G401 (cell line): Measurements from ENCODE around the gene TRANK1. TPM values are rescaled to one million over a fixed set of nuclear protein-coding genes. Genes with fewer than 3 reads are reported as not detected.
"Not testable (repeated sequence)": the region's sequence is repeated elsewhere in the genome, so short reads cannot be mapped to it uniquely, and the experiment has no call there.

Experiments
- DNase-seq: peaks from one replicate; pipeline ENCODE4 v3.0.0-alpha.2; 2015; ENCODE audit warnings: low spot score
- in situ Hi-C: cut with HindIII; loops from 2 replicates; pipeline ENCODE4 v1.10.0; 2016; ENCODE audit warnings: low sequenced_read_pairs, mixed read lengths
- total RNA-seq: library from RNA; depleted of rRNA; stranded (reverse); fragments of >200 nt; shearing (Covaris generic); gene quantifications from 2 replicates; pipeline ENCODE4 v1.2.3, GENCODE V29; 2014

The TRANK1 gene
- total RNA-seq, 1 experiment from 2014 or later, result 0.44 TPM

DNA sequence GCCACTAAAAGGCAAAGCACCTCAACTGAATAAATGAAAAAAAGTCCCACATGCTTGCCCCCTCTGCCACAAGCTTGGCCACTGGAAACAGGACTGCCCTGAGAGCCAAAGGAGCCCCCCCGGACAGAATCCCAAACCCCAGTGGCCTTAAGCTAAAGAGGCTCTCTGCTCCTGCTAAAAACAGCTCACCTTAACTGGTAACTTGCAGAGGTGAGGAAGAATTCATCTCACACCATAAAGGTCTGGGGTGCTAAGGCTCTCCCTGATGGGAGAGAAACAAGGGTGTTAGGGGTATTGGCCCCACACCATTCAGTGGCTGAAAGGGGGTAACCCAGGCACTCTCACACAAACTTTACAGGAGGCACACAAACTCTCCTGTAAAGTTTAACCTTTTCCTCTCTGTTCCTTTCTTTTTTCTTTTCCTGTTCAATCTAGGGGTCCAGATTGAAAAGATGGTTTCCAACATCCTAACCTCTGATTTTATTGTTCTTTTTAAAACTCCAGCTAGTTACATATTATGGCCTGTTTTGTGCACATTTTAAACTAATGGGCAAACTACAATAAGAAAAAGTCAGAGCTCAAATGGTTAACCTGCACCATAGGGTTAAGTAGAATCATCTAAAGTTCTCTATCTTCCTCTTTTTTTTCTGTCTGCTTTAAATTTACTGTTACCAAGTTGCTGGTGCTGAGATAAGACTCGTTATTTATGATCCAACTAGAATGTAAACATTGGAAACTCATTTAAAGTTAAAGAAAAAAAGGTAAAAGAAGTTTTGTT, 19.9 kb downstream of the TRANK1 start:
- DNase-seq, result no peak
- in situ Hi-C loops, result no loop called here

DNA sequence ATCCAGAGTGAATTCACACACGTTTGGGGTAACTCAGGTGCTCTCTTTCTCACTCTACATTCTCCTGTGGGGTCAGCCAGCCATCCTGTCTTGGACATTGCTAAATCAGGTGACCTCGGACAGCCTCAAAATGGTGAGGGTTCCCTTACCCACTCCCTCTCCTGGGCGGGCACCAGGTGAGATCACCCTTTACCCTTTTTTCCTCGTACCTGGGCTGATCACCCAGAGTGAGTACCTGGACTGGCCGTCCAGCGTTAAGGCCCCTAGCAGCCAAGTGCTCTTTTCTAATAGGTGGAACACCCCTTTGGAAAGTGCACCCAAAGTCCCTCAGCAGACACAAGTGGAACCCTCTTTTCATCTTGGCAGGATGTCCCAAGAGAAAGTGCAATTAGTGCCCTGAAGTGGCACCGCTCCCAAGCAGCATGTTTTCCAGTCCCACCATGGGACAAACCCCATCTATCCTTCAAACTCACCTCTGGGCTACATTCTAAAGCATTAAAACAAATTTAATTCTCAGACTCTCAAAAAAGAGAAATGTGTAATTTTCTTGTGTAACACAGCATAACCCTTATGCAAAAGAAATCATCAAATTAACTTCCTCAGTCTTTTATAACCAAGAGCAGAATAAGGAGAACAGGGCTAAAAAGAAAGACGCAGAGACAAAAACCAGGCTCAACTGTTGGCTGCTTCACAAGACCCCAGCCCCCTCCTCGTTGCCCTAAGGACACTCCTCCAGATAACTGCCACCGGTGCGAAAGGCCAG, 20.7 kb downstream of the TRANK1 start:
- in situ Hi-C loops, result no loop called here
- DNase-seq, result no peak

DNA sequence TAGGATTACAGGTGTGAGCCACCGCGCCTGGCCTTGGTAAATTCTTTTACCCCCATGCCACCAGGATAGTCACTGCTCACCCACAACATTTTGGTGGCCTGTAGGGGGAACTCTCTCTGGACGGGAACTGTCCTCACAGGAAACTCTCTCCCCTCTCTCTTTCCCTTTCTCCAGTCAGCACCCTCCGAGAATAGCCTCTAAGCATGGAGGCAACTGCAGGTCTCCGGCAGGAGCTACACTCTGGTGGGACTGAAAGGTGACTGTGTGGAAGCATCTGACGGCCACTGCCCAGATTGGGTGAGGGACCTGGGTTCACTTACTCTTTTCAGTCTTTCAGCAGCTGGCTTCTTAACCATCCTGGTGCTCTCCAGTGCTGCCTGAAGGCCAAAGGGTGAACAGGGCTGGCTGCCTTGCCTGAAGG, 21.3 kb downstream of the TRANK1 start:
- in situ Hi-C loops, result no loop called here
- no peak for DNase-seq

DNA sequence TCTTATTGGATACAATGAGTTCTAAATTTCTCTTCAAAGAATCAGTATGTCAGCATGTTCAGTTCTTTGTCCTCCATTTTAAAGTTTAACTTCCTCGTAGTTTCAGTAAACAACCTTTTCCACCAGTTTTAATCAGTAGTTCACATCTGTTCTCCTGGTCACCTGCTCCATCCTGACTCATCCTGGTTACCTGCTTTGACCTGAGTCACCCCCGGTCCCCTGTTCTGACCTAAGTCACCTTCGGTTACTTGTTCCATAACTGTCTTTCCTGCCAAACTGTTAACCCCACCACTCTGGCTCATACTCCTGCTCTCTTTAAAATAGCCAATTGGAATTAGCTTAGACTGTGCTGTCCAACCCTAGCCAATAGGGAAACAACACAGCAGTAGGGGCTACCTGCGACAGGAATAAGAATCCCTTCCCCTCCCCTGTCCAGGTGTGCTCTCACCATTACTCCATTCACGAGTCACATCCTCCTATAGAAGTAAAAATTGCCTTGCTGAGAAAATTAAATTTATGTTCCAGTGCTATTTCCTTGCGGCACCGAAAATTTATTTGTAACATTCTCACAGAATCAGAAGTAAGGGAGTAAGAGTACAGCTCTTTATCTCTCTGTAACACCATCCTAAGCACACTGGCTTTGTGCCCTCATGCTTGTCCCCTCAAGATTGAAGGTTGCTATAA, 23.8 kb downstream of the TRANK1 start:
- in situ Hi-C loops, result no loop called here
- no peak for DNase-seq

DNA sequence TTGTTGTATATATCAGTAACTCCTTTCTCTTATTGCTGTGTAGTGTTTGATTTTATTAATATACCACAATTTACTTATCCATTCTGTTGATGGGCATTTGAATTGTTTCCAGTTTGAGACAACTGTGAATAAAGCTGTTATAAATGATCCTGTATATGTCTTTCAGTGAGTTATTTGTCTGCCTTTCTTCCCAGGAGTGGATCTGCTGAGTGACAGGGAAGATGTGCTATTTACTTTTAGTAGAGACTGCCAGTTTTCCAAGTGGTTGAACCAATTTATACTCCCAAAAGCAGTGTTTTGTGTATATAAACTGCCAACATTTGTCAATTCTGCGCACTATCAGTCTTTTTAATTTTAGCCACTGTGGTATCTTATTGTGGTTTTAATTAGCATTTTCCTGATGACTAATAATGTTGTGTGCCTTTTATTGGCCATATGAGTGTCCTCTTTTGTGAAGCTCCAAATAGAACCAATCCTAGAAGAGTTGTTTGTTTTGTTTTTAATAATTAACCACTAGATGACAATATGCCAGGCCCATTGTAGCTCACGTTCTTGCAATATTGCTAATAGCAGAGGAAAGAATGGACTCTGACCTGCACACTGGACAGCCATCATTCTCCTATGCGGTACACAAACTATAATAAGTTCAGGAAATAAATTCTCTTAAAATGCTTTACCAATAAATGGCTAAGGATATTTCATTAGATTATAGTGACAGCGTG, 25.3 kb downstream of the TRANK1 start:
- in situ Hi-C loops, result no loop called here
- no peak for DNase-seq

DNA sequence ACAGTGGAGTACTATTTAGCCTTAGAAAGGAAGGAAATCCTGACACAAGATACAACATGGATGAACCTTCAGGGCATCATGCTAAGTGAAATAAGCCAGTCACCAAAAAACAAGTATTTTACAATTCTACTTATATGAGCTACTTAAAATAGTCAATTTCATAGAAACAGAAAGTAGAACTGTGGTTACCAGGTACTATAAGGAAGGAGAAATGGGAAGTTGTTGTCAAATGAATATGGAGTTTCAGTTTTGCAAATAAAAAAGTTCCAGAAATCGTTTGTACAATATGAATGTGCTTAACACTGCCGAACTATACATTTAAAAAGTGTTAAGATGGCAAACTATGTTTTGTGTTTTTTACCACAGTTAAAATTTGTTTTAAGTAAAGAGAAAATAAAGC, 26.8 kb downstream of the TRANK1 start:
- in situ Hi-C loops, result no loop called here
- no peak for DNase-seq

DNA sequence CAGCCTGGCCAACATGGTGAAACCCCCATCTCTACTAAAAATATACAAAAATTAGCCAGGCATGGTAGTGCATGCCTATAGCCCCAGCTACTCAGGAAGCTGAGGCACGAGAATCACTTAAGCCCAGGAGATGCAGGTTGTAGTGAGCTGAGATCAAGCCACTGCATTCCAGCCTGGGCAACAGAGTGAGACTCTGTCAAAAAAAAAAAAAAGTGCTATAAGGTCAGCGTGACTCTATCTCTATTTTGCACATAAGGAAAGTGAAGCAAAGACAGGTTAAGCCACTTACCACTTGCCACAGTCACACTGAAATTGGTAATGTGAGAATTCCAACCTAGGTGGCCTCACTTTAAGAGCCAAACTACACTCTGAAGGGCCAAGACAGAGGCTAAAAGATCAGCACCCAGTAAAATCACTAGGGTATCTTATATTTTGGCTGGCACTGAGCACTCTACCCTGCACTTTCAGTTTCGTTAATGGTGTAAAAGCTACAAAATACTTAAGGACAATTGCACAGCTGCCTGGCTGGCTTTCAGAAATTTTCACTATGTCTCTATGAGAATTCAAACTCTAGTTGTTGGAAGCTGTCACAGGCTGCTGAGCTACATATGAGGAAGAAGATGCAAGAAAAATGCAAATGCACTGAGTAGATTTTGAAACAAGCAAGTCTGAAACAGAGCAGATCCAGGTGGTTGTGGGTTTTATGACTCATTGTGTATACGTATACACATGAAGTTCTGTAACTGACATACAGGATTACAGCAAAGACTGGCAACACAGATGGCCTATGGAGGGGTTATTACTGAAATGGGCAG, 32.7 kb downstream of the TRANK1 start:
- DNase-seq, result no peak
- in situ Hi-C loops, result no loop called here

DNA sequence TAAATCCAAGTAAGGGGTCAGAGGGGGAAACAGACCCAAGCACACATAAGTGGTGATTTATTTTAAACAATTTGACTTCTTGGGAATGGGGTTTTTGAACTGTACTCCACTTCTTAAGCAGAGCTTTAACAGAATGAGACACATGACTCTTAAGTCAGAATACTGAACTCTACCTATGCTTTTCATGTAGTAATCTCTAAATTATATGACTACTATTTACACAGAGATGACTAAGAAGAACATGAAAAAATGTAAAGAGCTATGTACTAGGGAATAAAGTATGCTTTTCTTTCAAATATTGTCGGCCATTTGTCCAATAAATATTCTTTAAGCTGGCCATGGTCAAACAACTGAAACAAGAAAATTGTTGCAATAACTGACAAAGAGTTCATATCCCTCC, 35.2 kb downstream of the TRANK1 start:
- in situ Hi-C loops, result no loop called here
- no peak for DNase-seq

DNA sequence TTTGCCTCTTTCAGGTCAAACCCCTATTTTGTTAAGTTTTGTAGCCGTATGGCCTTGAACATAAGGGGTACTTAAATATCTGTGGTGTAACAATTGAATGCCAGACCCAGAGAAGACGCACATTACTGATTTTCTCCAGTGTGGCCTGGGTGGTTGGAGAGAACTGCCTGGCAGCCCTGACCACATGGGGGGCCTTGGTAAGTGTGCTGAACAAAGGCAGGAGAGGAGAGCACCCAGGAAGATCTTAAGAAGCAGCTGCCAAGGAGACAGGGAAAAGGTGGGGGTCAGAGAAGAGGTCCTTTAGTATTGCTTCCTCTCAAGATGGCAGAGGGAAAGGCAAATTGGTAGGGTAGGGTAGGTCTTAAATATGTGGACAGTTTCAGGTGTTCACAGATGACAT, 35.7 kb downstream of the TRANK1 start:
- in situ Hi-C loops, result no loop called here
- DNase-seq, result no peak

DNA sequence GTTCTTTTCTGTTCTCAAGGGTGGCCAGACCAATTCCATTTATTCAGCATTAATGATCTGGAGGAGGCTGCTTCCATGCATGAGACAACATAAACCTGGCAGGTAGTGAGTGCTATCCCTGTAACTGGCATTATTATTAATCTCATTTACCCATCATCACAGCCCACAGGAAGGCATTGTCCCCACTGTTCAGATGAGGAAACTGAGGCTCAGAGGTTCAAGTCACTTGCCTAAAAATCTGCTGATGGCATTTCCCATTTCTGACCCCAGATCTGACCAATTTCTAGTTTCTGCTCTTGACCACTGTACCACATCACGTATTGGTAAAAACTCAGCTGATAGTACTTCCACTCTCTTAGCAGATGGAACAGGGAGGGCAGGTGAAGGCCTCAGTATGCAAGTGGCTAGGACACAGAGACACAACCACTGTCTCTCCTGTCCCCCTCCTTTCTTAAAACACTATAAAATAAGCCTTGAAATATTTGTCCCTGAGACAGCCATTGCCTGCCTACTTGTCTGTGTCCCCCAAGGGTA, 36.1 kb downstream of the TRANK1 start:
- in situ Hi-C loops, result no loop called here
- DNase-seq, result no peak

DNA sequence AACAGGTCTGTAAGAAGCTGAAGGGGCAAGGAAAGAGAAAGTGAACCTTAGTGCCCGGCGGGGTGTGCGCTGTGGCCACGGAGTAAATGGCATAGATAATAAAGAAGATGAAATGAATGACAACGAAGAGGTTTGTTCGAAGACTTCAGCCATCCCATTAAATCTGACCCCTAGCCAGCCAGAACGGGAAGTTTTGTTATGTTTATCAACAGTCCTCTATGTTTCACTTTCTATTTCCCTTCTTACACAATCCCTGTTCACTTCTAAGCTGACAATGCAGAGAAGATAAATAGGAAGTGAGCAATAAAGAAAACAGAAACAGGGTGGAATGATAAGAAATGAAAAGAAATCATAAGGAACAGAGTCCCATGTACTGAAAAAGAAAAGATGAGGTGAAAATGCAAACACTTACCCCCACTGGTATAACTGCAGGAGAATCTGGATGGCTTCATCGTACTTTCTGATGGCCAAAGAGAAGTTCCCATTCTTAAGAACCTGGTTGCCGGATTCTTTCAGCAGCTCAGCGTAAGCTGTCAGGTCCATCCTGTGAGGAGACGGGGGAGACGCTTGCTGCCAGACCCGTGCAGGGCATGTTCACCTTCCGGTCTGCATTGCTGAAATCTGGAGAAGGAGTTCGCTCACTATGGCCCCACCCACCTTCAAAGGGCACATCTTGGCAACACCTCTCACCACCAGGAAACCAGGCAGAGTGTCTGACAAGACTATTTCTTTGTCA, 36.8 kb downstream of the TRANK1 start:
- in situ Hi-C loops, result no loop called here
- no peak for DNase-seq

DNA sequence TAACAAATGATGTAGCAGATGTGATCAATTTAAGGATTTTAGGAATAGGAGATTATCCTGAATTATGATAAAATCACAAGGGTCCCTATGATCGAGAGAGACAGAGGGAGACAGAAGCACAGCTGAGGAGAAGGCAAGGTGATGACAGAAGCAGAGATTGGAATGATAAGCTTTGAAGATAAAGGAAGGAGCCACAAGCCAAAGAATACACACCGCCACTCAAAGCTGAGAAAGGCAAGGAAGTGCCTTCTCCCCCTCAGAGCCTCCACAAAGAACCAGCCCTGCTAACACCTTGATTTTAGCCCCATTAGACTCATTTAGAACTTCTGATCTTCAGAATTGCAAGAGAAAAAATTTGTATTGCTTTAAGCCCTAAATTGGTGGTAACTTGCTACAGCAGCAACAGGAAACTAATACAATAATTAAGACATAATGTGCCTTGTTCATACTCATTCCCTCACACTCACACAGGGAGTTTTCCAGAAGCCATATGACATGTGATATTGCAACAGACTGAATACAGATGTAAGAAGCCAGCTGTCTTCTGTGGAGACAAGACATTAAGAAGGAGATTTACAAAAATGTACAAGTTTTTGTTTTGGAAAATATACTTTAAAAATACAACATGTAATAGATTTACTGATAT, 38.2 kb downstream of the TRANK1 start:
- in situ Hi-C loops, result no loop called here
- no peak for DNase-seq

DNA sequence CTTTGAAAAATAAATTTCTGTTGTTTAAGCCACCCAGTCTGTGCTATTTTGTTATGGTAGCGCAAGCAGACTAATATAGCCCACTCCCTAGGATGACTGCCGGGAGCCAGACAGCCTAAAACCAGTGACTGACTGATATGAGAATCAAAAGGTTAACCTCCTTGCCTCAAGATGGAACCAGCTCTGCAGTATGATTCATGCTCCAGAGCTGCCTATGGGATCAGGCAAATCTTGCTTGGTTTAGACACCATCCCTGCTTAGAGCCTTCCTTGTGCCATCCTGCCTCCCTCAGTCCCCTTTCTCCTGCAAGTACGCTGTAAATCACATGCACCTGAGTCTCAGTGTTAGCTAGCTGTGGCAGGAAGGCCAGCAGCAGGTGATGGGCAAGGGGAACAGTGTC, 39.3 kb downstream of the TRANK1 start:
- in situ Hi-C loops, result no loop called here
- DNase-seq, result no peak

DNA sequence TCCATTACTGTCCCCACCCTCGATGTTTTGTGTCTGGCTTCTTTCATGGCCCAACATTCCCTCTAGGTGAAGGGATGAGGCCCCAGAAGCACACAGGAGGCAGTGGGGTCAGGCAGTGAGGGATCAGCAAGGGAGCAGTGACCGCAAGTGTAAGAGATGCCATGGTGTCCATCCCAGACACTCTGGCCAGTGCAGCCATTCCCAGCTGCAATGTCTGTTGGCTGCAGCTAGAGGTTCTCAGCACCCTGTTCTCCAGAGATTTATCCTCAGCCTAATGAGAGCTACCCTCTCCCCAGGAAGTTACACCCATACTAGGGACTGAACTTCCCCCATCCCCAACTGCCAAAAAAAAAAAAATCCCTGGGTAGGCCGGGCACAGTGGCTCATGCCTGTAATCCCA, 40.2 kb downstream of the TRANK1 start:
- in situ Hi-C loops, result no loop called here

DNA sequence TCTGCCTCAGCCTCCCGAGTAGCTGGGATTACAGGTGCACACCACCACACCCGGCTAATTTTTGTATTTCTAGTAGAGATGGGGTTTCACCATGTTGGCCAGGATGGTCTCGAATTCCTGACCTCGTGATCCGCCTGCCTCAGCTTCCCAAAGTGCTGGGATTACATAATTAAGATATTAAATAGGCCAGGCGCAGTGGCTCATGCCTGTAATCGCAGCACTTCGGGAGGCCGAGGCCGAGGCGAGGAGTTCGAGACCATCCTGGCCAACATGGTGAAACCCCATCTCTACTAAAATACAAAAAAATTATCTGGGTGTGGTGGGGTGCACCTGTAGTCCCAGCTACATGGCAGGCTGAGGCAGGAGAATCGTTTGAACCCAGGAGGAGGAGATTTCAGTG, 40.8 kb downstream of the TRANK1 start:
- in situ Hi-C loops, DNase-seq: not testable (repeated sequence)

More for the DNA sequence above, 40.2 kb downstream of the TRANK1 start:
- DNase-seq, result no peak

DNA sequence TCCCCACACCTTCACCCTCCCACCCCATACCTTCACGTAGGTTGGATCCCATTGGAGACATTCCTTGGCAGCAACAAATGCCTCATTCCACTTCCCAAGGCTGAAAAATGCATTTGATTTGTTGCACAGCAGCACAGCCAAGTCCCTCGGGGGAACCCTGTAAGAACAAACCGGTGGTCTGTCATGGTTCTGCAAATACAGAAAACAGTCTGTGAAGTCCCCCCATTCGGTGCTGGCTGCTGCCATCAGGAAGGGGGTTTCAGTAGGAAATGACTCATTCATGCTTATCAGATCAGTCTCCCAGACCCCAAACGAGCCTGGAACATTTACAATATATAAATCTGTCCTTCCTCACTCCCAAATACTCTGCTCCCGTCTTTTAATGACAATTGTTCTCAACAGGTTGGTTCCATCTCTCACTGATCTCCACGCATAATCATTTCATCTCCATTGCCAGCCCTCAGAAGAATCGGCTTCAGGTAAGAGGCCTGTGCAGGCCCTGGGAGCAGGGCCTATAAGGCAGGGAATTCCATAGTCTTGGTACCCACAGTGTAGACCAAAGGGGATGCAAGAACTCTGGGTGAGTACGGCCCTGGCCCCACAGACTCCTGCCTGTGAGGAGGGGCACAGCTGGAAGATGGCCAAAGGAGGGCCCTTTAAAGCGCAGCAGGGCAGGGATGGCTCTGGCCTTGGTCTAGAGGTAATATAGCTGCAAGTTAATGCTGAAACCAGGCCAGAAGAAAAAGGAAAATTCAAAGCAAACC, 41.6 kb downstream of the TRANK1 start:
- in situ Hi-C loops, result no loop called here
- no peak for DNase-seq

DNA sequence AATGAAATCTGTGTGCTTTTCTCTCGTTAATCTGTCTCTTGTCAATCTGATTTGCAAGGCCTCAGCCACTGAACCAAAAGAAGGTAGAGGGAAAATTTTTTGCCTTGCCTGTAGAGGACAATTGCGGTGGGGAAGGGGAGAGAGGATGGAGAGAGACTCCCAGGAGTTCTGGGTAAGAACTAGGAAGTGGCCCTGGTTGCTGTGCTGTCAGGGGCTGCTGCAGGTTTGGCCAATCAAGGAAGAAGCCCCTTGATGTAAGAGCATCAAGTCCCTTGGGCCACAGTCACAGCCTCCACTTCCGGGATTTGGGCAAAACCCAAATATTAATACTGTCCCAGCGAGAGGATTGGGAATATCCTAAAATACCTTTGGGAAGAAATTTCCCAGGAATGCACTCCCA, 43.3 kb downstream of the TRANK1 start:
- in situ Hi-C loops, result no loop called here
- DNase-seq, result no peak
